ENCODE results near the gene JMJD8.

DNA sequence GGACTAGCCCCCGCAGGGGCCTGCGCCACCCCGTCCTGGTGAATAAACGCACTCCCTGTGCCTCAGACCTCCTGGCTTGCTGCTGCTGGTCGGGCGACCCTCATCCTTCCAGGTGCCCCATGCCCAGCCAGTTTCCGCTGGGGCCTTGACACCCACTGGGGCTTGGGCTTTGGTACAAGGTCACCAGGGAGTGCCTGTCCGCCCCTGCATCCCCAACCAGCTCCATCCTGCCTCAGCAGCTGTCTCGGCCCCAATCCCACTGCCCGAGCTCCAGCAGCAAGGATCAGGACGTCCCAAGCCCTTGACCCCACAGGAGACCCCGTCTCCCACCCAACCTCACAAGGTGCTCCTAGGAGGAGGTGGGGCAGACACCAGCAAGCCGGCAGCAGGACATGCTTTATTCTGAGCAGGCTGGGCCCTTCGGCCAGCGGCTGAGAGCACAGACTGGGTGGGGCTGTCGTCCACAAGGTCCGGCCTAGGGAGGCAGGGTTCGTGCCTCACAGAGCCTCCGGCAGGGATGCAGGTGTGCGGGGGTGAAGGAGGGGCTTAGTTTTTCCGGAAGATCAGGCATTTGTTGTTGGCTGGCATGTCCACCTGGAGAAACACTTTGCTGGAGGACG, 50.0 kb downstream of the JMJD8 start:
- TF ChIP-seq, protein P1, sequence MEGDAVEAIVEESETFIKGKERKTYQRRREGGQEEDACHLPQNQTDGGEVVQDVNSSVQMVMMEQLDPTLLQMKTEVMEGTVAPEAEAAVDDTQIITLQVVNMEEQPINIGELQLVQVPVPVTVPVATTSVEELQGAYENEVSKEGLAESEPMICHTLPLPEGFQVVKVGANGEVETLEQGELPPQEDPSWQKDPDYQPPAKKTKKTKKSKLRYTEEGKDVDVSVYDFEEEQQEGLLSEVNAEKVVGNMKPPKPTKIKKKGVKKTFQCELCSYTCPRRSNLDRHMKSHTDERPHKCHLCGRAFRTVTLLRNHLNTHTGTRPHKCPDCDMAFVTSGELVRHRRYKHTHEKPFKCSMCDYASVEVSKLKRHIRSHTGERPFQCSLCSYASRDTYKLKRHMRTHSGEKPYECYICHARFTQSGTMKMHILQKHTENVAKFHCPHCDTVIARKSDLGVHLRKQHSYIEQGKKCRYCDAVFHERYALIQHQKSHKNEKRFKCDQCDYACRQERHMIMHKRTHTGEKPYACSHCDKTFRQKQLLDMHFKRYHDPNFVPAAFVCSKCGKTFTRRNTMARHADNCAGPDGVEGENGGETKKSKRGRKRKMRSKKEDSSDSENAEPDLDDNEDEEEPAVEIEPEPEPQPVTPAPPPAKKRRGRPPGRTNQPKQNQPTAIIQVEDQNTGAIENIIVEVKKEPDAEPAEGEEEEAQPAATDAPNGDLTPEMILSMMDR (conservative IDR thresholded peaks at IDR 0.05; ENCODE audit: low read length): no peak
- TF ChIP-seq EZH2phosphoT487 (IDR thresholded peaks at IDR 0.05; ENCODE audit: borderline replicate concordance, low read depth, low read length): no peak
